ENCODE measurements around the gene IQGAP2.

Gene IQGAP2

GRCh38 chr5:76607353-76607871, 204.3 kb downstream of the IQGAP2 start:
- DNase-seq (ENCODE audit: low spot score): no peak

- no peak for DNase-seq (ENCODE audit: low spot score)
Measured at GRCh38 chr5:76608833-76609232, 205.7 kb downstream of the IQGAP2 start.

- no peak for DNase-seq (ENCODE audit: low spot score)
Measured at GRCh38 chr5:76610196-76610595, 207.1 kb downstream of the IQGAP2 start.

- DNase-seq (ENCODE audit: low spot score): no peak
Measured at GRCh38 chr5:76612942-76613341, 209.9 kb downstream of the IQGAP2 start.

GRCh38 chr5:76615759-76616158, 212.7 kb downstream of the IQGAP2 start:
- no peak for DNase-seq (ENCODE audit: low spot score)

GRCh38 chr5:76616206-76616605, 213.1 kb downstream of the IQGAP2 start:
- no peak for DNase-seq (ENCODE audit: low spot score)

GRCh38 chr5:76617229-76617628, 214.1 kb downstream of the IQGAP2 start:
- no peak for DNase-seq (ENCODE audit: low spot score)

- no peak for DNase-seq (ENCODE audit: low spot score)
Measured at GRCh38 chr5:76617675-76618074, 214.6 kb downstream of the IQGAP2 start.

GRCh38 chr5:76620166-76620565, 217.1 kb downstream of the IQGAP2 start:
- no peak for DNase-seq (ENCODE audit: low spot score)

- no peak for DNase-seq (ENCODE audit: low spot score)
Measured at GRCh38 chr5:76622076-76622475, 219.0 kb downstream of the IQGAP2 start.

GRCh38 chr5:76622973-76623596, 220.0 kb downstream of the IQGAP2 start, which contains the start of gene F2RL2:
Gene F2RL2 (minus strand): TSS chr5:76623403. CDS start chr5:76623230, 173 bp downstream.
- no peak for DNase-seq (ENCODE audit: low spot score)

- DNase-seq (ENCODE audit: low spot score): no peak
Measured at GRCh38 chr5:76625087-76625815, 222.2 kb downstream of the IQGAP2 start.

- no peak for DNase-seq (ENCODE audit: low spot score)
Measured at GRCh38 chr5:76626738-76627137, 223.7 kb downstream of the IQGAP2 start.

- DNase-seq (ENCODE audit: low spot score): no peak
Measured at GRCh38 chr5:76634661-76635060, 231.6 kb downstream of the IQGAP2 start.

- no peak for DNase-seq (ENCODE audit: low spot score)
Measured at GRCh38 chr5:76637490-76637889, 234.4 kb downstream of the IQGAP2 start.

- DNase-seq (ENCODE audit: low spot score): no peak
Measured at GRCh38 chr5:76638479-76638878, 235.4 kb downstream of the IQGAP2 start.

GRCh38 chr5:76641514-76642120, 238.5 kb downstream of the IQGAP2 start:
- peak; percentile 60 for DNase-seq (ENCODE audit: low spot score)

GRCh38 chr5:76642390-76643040, 239.4 kb downstream of the IQGAP2 start:
- no peak for DNase-seq (ENCODE audit: low spot score)

GRCh38 chr5:76643371-76643770, 240.3 kb downstream of the IQGAP2 start:
- no peak for DNase-seq (ENCODE audit: low spot score)

GRCh38 chr5:76649140-76649539, 246.1 kb downstream of the IQGAP2 start:
- no peak for DNase-seq (ENCODE audit: low spot score)

- DNase-seq (ENCODE audit: low spot score): no peak
Measured at GRCh38 chr5:76652809-76653414, 249.8 kb downstream of the IQGAP2 start.

GRCh38 chr5:76657091-76657490, 254.0 kb downstream of the IQGAP2 start:
- DNase-seq (ENCODE audit: low spot score): no peak
